LNCaP clone FGC (cell line): ENCODE measurements around the gene SHISA4.

Source experiments
- DNase-seq: peaks from one replicate; pipeline ENCODE4 v3.0.0-alpha.2; 2011; ENCODE audit warnings: low read depth
- H3K4me3 ChIP-seq: 2 replicates; pipeline ENCODE4 v1.5.1; 2011; ENCODE audit warnings: mild to moderate bottlenecking, low read depth, low read length, control low read depth
- TF ChIP-seq, protein P1 (sequence below): IDR thresholded peaks from 2 replicates; pipeline ENCODE4 v1.5.1; 2012; ENCODE audit warnings: mild to moderate bottlenecking; ENCODE audit not compliant: control insufficient read depth, insufficient read depth; ENCODE audit errors: extremely low read depth

SHISA4 gene

DNA sequence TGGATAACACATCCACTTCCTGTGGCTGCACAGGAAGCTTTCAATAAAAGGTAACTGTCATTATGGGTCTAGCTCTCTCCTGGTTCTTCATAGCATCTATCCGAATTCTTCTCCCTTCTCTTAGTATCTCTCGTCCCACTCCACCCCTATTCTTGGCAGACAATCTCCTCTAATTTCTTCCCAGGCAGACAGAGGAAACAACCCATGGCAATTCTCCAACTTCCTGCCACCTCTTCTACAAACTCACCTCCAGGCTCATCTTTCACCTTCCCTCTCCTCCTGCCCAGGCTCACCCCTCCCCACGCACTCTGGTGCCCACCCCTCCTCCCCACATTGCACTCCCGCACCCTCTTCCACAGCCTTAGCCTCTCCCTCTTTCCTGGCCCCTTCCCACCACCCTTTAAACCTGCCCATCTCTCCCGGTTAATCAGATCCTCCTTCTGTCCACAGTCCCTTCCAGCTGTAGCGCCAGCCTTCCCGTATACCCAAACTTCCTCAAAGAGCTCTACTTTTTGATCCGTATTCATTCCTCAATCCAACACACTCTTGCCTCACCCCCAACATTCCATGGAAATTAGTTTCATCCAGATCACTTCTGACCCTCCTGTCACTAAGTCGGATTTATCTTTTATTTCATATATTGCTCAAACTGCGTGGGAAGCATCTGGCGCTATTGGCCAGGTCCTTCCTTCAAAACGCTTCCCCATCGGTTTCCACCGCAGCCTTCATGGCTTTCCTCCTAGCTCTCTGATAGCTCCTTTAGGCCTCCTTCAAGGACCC is 25.9 kb downstream of the SHISA4 start:
- no peak for DNase-seq
- TF ChIP-seq, protein P1, sequence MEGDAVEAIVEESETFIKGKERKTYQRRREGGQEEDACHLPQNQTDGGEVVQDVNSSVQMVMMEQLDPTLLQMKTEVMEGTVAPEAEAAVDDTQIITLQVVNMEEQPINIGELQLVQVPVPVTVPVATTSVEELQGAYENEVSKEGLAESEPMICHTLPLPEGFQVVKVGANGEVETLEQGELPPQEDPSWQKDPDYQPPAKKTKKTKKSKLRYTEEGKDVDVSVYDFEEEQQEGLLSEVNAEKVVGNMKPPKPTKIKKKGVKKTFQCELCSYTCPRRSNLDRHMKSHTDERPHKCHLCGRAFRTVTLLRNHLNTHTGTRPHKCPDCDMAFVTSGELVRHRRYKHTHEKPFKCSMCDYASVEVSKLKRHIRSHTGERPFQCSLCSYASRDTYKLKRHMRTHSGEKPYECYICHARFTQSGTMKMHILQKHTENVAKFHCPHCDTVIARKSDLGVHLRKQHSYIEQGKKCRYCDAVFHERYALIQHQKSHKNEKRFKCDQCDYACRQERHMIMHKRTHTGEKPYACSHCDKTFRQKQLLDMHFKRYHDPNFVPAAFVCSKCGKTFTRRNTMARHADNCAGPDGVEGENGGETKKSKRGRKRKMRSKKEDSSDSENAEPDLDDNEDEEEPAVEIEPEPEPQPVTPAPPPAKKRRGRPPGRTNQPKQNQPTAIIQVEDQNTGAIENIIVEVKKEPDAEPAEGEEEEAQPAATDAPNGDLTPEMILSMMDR = no peak
- no peak overlapping the region for H3K4me3 ChIP-seq

DNA sequence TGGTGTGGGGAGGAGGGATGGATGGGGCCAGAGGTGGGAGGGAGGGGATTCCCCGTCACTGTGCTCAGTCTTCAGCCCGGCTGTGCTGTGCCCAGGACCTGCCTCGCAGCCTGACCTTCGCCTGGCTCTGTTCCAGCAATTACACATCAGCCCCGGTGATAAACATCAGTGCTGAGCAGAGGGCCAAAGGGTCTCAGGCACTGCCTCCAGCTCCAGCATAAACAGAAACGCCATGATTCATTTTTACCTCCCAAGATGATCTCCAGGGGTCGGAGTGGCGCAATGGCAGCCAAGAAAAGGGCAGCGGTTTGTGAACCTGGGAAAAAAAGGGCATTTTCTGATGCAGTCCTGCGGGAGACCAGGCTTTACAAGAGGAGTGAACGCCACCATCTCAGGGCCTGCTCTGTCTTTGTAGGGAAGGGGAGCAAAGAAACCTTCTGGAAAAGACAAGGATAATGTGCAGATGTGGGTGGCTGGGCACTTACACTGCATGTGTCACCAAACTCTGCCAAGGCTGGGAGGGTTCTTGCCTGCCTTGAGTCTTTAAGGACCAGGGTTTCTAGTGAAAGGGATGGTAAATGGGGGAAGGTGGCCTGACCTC is 28.1 kb downstream of the SHISA4 start:
- H3K4me3 ChIP-seq = no peak overlapping the region
- TF ChIP-seq, protein P1 = no peak
- DNase-seq = peak; percentile 4

DNA sequence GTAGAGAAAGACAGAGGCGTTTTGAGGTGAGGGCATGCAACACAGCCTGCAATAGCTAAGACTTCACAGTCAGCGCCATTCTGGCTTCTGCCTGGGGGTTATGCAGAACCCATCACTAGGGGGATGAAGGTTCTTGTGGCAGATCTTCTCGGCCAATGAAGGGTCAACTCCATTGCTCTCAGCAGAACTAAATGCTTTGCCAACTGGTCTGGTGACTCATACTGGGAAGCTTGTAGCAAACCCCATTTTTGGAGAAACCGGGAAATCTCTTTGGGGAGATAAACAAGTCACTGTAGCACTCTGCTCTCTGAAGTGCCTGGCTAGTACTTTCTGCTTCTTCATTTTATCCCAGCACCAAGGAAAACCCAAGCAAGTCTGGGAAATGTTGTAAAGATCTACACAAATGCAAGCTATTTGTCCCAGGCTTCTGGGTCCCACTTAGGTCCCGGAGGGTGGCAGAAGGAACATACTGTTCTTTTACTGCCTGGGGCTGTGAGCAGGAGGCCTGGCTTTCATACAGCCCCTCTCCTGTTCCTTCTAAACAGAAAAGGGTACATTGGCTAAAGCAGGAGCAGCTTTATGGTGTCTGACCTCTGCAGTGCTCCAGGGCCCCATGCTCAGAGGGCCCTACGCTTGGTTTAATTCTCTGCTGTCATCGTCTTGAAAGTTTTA is 28.8 kb downstream of the SHISA4 start:
- DNase-seq = no peak
- TF ChIP-seq, protein P1 = no peak
- no peak overlapping the region for H3K4me3 ChIP-seq

DNA sequence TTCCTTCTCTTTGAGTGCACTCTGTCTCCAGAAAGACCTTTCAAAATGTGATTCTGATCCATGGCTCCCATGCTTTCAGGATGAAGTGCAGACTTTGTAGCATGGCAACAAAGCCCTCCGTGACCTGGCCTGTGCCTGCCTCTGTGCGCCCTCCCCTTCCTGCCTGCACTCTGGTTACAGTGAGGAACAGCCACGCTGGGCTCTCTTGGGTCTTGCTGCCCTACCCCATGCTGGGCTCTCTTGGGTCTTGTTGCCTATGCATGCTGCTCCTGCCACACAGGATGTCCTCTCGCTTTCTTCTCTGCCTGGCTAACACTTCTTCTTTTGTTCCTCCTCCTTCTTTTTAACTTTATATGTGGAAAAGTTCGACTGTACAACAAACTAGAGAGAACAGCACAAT is 29.6 kb downstream of the SHISA4 start:
- TF ChIP-seq, protein P1 = no peak
- no peak for DNase-seq
- H3K4me3 ChIP-seq = no peak overlapping the region

DNA sequence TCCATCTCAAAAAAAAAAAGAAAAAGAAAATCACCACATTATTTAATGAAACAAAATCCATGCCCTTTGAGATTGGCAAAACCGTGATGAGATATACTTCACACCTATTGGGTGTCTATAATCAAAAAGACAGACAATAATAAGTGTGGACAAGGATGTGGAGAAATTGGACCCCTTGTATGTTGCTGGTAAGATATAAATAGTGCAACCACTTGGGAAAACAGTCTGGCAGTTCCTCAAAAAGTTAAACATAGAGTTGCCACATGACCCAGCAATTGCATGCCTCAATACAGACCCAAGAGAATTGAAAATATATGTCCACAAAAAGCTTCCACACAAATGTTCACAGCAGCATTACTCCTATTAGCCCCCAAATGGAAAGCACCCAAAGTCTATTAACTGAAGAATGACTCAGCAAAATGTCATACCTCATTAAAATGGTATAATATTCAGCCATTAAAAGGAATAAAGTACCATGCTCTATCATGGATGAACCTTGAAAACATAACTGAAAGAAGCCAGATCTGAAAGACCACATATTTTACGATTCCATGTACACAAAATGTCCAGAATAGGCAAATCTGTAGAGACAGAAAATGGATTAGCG is 33.4 kb downstream of the SHISA4 start:
- TF ChIP-seq, protein P1 = no peak

DNA sequence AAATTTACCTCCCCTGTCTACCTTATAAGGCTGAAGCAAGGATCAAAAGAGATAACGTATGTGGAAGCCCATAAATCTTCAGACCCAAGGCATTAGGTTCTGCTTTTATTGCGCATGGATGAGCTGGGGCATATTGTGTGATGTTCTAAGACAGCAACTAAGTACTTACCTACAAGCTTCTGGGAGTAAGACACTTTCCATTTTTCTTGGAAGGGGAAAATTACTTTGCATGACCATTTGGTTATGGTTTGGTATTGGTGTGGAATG is 36.5 kb downstream of the SHISA4 start:
- DNase-seq = no peak
- TF ChIP-seq, protein P1 = no peak
- H3K4me3 ChIP-seq = no peak overlapping the region

More for the DNA sequence above, 33.4 kb downstream of the SHISA4 start:
- DNase-seq = no peak
- no peak overlapping the region for H3K4me3 ChIP-seq
